Lower leg skin (tissue), 3 donors: Measurements from ENCODE around the gene MAGI2.

Experiments used
- CTCF ChIP-seq, 3 donors: fragments of 450-650 bp; IDR thresholded peaks; one replicate each; pipeline ENCODE4 v1.5.1; 2016; ENCODE audit warnings: antibody characterized with exemption in 3 of 3, mild to moderate bottlenecking in 3 of 3, moderate library complexity in 2 of 3
- POLR2A ChIP-seq, 2 donors: fragments of 450-650 bp; IDR thresholded peaks; one replicate each; pipeline ENCODE4 v1.6.1; 2016 to 2017; ENCODE audit warnings: antibody characterized with exemption in 2 of 2, mild to moderate bottlenecking in 1 of 2, moderate library complexity in 1 of 2

GRCh38 chr7:79407351-79407750, 46.1 kb downstream of the MAGI2 start:
- TF ChIP-seq CTCF (IDR thresholded peaks at IDR 0.05) = no peak
- no peak for TF ChIP-seq POLR2A (IDR thresholded peaks at IDR 0.05)
